Effector memory CD4-positive, alpha-beta T cell (primary cell): ENCODE results near the gene CACNG1.

ENCODE experiments used
- DNase-seq, 3 donors: peaks; one replicate each; pipeline ENCODE4 v3.0.0-alpha.2; 2020
- H3K27ac ChIP-seq: 2 replicates; pipeline ENCODE4 v1.7.0; 2013; ENCODE audit warnings: mild to moderate bottlenecking, low read length, moderate library complexity; ENCODE audit not compliant: insufficient read depth, poor library complexity, severe bottlenecking
- H3K27me3 ChIP-seq: replicated peaks from 2 replicates; pipeline ENCODE4 v1.7.0; 2013; ENCODE audit warnings: mild to moderate bottlenecking, low read length; ENCODE audit not compliant: insufficient read depth, control insufficient read depth, poor library complexity, severe bottlenecking
- H3K36me3 ChIP-seq: 2 replicates; pipeline ENCODE4 v1.7.0; 2013; ENCODE audit warnings: mild to moderate bottlenecking, low read length, moderate library complexity; ENCODE audit not compliant: control insufficient read depth, insufficient read depth
- H3K4me1 ChIP-seq: 2 replicates; pipeline ENCODE4 v1.7.0; 2013; ENCODE audit warnings: low read length, mild to moderate bottlenecking; ENCODE audit not compliant: control insufficient read depth, insufficient read depth, poor library complexity, severe bottlenecking
- H3K4me3 ChIP-seq: 2 replicates; pipeline ENCODE4 v1.7.0; 2013; ENCODE audit warnings: low read length, low read depth, mild to moderate bottlenecking; ENCODE audit not compliant: insufficient read depth, poor library complexity, severe bottlenecking
- H3K9me3 ChIP-seq: 2 replicates; pipeline ENCODE4 v1.7.0; 2013; ENCODE audit warnings: mild to moderate bottlenecking, low read length, moderate library complexity; ENCODE audit not compliant: control insufficient read depth

Gene CACNG1

GRCh38 chr17:67024736-67025135, 19.6 kb upstream of the CACNG1 start:
- no peaks in the 10 kb centered on the region for H3K9me3 ChIP-seq
- DNase-seq = no peak
- H3K27me3 ChIP-seq = no peaks in the 10 kb centered on the region
- no peak overlapping the region for H3K27ac ChIP-seq
- H3K4me1 ChIP-seq = no peaks in the 10 kb centered on the region
- H3K4me3 ChIP-seq = no peak overlapping the region
- no peaks in the 10 kb centered on the region for H3K36me3 ChIP-seq

- no peak overlapping the region for H3K27ac ChIP-seq
- no peaks in the 10 kb centered on the region for H3K9me3 ChIP-seq
- no peak for DNase-seq
- no peaks in the 10 kb centered on the region for H3K27me3 ChIP-seq
- H3K36me3 ChIP-seq = no peaks in the 10 kb centered on the region
- H3K4me1 ChIP-seq = no peaks in the 10 kb centered on the region
- no peak overlapping the region for H3K4me3 ChIP-seq
Observed at GRCh38 chr17:67025216-67025792, 19.1 kb upstream of the CACNG1 start.

- Histone ChIP-seq H3K27me3 (no peaks in the 10 kb centered on the region), H3K9me3 (no peaks in the 10 kb centered on the region), H3K4me3 (no peak overlapping the region), H3K36me3 (no peaks in the 10 kb centered on the region), H3K4me1 (no peaks in the 10 kb centered on the region), H3K27ac (no peak overlapping the region)
- no peak for DNase-seq
Observed at GRCh38 chr17:67026341-67026740, 18.0 kb upstream of the CACNG1 start.

GRCh38 chr17:67027031-67027628, 17.2 kb upstream of the CACNG1 start:
- no peak for DNase-seq
- Histone ChIP-seq H3K36me3 (no peaks in the 10 kb centered on the region), H3K9me3 (no peaks in the 10 kb centered on the region), H3K27ac (no peak overlapping the region), H3K27me3 (no peaks in the 10 kb centered on the region), H3K4me1 (no peaks in the 10 kb centered on the region), H3K4me3 (no peak overlapping the region)

GRCh38 chr17:67030641-67031040, 13.7 kb upstream of the CACNG1 start:
- no peaks in the 10 kb centered on the region for H3K27me3 ChIP-seq
- H3K4me3 ChIP-seq = no peak overlapping the region
- H3K27ac ChIP-seq = no peak overlapping the region
- H3K4me1 ChIP-seq = no peaks in the 10 kb centered on the region
- H3K9me3 ChIP-seq = no peaks in the 10 kb centered on the region
- H3K36me3 ChIP-seq = no peaks in the 10 kb centered on the region
- DNase-seq = no peak

- Histone ChIP-seq H3K4me1 (no peaks in the 10 kb centered on the region), H3K36me3 (no peaks in the 10 kb centered on the region), H3K27me3 (no peaks in the 10 kb centered on the region), H3K9me3 (no peaks in the 10 kb centered on the region), H3K4me3 (no peak overlapping the region), H3K27ac (no peak overlapping the region)
- DNase-seq = no peak
Observed at GRCh38 chr17:67032382-67032781, 12.0 kb upstream of the CACNG1 start.

GRCh38 chr17:67032985-67033384, 11.4 kb upstream of the CACNG1 start:
- DNase-seq = no peak
- no peak overlapping the region for H3K27ac ChIP-seq
- H3K4me1 ChIP-seq = no peaks in the 10 kb centered on the region
- no peak overlapping the region for H3K4me3 ChIP-seq
- no peaks in the 10 kb centered on the region for H3K9me3 ChIP-seq
- H3K36me3 ChIP-seq = no peaks in the 10 kb centered on the region
- H3K27me3 ChIP-seq = no peaks in the 10 kb centered on the region

GRCh38 chr17:67033613-67034012, 10.7 kb upstream of the CACNG1 start:
- Histone ChIP-seq H3K4me3 (no peak overlapping the region), H3K27me3 (no peaks in the 10 kb centered on the region), H3K4me1 (no peaks in the 10 kb centered on the region), H3K36me3 (no peaks in the 10 kb centered on the region), H3K9me3 (no peaks in the 10 kb centered on the region), H3K27ac (no peak overlapping the region)
- DNase-seq = no peak

GRCh38 chr17:67035131-67036083, 8.9 kb upstream of the CACNG1 start:
- H3K27me3 ChIP-seq = no peaks in the 10 kb centered on the region
- H3K9me3 ChIP-seq = no peaks in the 10 kb centered on the region
- no peak for DNase-seq

GRCh38 chr17:67038861-67039365, 5.4 kb upstream of the CACNG1 start:
- no peak overlapping the region for H3K4me3 ChIP-seq
- H3K9me3 ChIP-seq = no peaks in the 10 kb centered on the region
- no peak for DNase-seq
- no peaks in the 10 kb centered on the region for H3K27me3 ChIP-seq
- no peak overlapping the region for H3K27ac ChIP-seq
- no peaks in the 10 kb centered on the region for H3K36me3 ChIP-seq
- no peaks in the 10 kb centered on the region for H3K4me1 ChIP-seq

More at GRCh38 chr17:67035131-67036083, 8.9 kb upstream of the CACNG1 start:
- Histone ChIP-seq H3K4me1 (no peaks in the 10 kb centered on the region), H3K27ac (no peak overlapping the region), H3K4me3 (no peak overlapping the region), H3K36me3 (no peaks in the 10 kb centered on the region)
